OCI-M1 (cell line): ENCODE results near the gene MTHFD2.
"Not testable (repeated sequence)": the region's sequence is repeated elsewhere in the genome, so short reads cannot be mapped to it uniquely, and the experiment has no call there.

Experiments used
- DNase-seq: peaks from one replicate; lab custom pipeline; 2025; lab: John Stamatoyannopoulos, UW

MTHFD2 gene

GRCh38 chr2:74197049-74197448 lies 1.4 kb upstream of the MTHFD2 start:
- peak; percentile 40 for DNase-seq

GRCh38 chr2:74198023-74198460 lies 373 bp upstream of the MTHFD2 start:
- DNase-seq = no peak

- no peak for DNase-seq
These were observed 873 bp downstream of the MTHFD2 start for GRCh38 chr2:74199275-74199701.

- DNase-seq = peak; percentile 50
These were observed 1.5 kb downstream of the MTHFD2 start for GRCh38 chr2:74199871-74200305.

GRCh38 chr2:74201196-74201595 lies 2.8 kb downstream of the MTHFD2 start:
- no peak for DNase-seq

GRCh38 chr2:74201596-74201995 lies 3.2 kb downstream of the MTHFD2 start:
- DNase-seq = no peak

GRCh38 chr2:74204436-74204835 lies 6.0 kb downstream of the MTHFD2 start:
- DNase-seq = no peak

GRCh38 chr2:74205113-74205512 lies 6.7 kb downstream of the MTHFD2 start:
- DNase-seq = no peak

- peak; percentile 36 for DNase-seq
These were observed 7.2 kb downstream of the MTHFD2 start for GRCh38 chr2:74205596-74205995.

GRCh38 chr2:74206180-74206688 lies 7.8 kb downstream of the MTHFD2 start:
- DNase-seq = peak; percentile 75

- DNase-seq = no peak
These were observed 14.4 kb downstream of the MTHFD2 start for GRCh38 chr2:74212702-74213410.

- DNase-seq = not testable (repeated sequence)
These were observed 17.4 kb downstream of the MTHFD2 start for GRCh38 chr2:74215771-74216170.

- no peak for DNase-seq
These were observed 18.2 kb downstream of the MTHFD2 start for GRCh38 chr2:74216642-74217041.

- no peak for DNase-seq
These were observed 21.6 kb downstream of the MTHFD2 start for GRCh38 chr2:74219846-74220486.

- DNase-seq = no peak
These were observed 22.7 kb downstream of the MTHFD2 start for GRCh38 chr2:74221091-74221490.

GRCh38 chr2:74221604-74222299 lies 23.3 kb downstream of the MTHFD2 start:
- peak; percentile 12 for DNase-seq

GRCh38 chr2:74222300-74222650 lies 23.9 kb downstream of the MTHFD2 start:
- DNase-seq = no peak

- DNase-seq = no peak
These were observed 25.7 kb downstream of the MTHFD2 start for GRCh38 chr2:74223941-74224770.

GRCh38 chr2:74225698-74226459 lies 27.5 kb downstream of the MTHFD2 start:
- DNase-seq = no peak

GRCh38 chr2:74226648-74227213 lies 28.3 kb downstream of the MTHFD2 start:
- DNase-seq = no peak

GRCh38 chr2:74227646-74228045 lies 29.2 kb downstream of the MTHFD2 start:
- DNase-seq = no peak
